KBM-7 (cell line): ENCODE measurements around the gene TMPRSS6.

ENCODE experiments used
- DNase-seq: peaks from one replicate; pipeline ENCODE4 v3.0.0-alpha.2; 2015
- in situ Hi-C: fragments of 300-500 bp; cut with MboI; formaldehyde crosslinking; loops from 2 replicates; pipeline ENCODE4 v1.14.3; 2020; ENCODE audit warnings: low sequenced_read_pairs, low pct_unique_long_range_greater_than_20kb, mixed read lengths

The TMPRSS6 gene

DNA sequence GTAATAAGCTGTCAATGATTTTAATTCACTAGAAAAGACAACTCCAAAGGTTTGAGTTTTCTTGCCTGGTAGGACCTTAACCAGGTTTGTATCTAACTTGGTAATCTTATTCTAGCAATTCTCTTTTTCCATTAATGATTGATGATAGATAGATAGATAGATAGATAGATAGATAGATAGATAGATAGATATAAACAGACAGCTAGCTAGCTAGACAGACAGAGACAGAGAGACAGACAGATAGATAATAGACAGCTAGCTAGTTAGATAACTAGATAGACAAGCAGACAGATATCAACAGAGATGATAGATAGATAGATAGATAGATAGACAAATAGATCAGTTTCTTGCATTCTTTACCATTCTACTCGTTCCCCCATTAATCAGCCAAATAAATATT is 15.3 kb downstream of the TMPRSS6 start:
- in situ Hi-C loops: no loop called here
- DNase-seq: no peak

DNA sequence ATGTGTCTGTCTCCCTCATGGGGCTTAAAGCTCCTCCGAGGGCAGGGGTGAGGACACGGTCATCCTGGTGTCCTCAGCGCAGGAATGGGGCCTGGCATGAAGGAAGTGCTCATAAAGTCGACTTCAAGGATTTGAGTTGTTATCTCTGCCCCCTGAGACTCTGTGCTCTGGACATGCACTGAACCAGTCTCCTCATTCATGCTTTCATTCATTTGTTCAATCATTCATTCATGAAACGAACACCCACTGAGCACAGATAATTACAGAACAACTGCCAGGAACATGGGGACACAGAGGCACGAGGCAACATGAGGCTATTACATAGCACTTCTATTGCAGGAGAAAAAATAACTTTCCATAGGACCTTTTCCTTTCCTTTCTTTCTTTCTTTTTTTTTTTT is 16.5 kb downstream of the TMPRSS6 start:
- DNase-seq: no peak
- in situ Hi-C loops: no loop called here

DNA sequence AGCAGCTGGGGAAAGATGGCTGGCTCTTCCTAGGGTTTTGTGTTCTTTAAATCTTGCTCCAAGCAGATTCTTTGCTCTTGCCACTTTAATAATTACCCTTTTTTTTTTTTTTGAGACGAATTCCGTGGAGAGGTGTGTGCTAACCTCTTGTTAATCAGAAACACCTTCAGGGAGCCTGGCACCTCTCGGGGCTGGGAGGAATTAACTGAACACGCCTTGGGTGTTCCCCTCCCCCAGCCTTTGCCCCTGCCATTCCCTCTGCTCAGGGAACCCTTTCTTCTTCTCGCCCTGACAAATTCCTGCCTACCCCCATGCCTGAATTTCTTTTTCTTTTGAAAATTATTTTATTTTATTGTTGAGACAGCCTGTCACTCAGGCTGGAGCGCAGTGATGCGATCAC is 17.5 kb downstream of the TMPRSS6 start:
- DNase-seq: no peak
- in situ Hi-C loops: no loop called here

DNA sequence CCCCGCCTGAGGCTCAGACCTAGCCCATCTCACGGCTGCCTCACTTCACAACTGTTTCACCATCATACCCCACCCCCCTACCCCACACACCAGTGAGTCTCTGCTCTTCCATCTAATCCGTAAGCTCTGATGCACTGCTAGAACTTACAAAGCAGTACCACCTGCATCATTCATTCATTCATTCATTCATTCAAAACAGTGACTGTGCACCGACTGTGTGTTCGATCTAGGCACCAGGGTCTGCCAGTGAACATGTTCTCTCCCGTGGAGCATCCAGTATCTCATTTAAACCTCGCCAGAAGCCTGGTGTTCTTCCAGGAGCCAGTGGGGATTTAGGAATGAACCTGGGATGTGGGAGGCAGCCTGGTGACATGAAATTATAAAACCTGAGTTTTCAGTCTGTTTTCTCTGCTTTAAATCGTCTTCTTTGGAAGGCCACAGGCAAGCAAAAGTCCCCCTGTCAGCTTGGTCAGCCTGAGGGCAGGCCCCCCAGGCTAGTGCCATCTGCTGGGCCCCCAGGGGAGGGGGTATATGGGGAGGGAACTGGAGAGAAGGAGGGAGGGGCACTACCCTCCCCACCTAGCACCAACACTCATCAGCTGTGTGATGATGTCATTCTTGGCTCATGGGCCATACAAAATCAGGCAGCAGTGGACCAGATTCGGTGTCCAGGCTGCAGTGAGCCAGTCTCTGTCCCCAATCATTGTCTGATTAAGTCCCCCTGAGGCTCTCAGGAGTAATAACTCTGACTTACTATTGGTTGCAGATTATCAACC is 18.4 kb downstream of the TMPRSS6 start:
- DNase-seq: no peak
- in situ Hi-C loops: no loop called here

DNA sequence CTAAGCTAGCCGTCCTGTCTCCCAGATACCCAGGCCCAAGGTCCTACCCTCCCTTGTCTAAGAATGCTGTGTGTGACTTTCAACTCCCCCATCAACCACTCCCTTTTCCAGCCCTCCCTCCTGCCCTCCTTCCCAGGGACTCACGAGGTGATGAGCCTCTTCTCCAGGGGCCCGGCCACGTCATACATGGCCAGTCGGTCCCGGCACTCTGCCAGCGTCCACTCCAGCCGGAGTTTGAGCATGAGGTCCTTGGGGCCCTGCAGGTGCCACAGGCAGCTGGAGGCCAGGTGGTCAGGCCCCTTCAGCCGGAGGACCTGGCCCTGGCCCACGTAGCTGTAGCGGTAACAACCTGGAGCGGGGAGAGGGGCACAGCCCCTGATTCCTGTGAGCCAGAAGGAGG is 20.1 kb downstream of the TMPRSS6 start:
- DNase-seq: no peak
- in situ Hi-C loops: no loop called here

DNA sequence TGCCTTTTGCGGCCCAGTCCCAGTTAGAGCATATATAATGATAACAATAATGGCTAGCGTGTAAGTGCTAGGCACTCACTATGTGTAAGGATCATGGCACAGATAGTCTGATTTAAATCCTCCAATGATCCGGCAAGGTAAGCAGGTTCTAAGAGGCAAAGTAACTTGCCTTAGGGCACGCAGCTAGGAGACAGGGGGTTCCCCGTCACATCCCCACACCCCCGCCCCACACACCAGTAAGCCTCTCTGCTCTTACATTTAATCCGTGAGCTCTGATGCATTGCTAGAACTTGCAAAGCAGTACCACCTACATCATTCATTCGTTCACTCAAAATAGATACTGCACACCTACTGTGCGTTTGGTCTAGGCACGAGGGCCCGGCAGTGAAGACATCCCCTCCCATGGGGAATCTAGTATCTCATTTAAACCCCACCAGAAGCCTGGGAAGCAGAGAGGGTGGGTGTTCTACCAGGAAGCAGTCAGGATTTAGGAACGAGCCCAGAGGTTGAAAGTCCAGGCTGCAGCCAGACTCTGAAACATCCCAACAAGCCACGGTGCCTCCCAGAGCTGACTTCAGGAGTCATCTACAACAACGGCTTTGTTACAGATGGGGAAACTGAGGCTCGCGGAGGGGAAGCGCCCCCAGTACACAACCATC is 20.6 kb downstream of the TMPRSS6 start:
- in situ Hi-C loops: no loop called here
- no peak for DNase-seq

DNA sequence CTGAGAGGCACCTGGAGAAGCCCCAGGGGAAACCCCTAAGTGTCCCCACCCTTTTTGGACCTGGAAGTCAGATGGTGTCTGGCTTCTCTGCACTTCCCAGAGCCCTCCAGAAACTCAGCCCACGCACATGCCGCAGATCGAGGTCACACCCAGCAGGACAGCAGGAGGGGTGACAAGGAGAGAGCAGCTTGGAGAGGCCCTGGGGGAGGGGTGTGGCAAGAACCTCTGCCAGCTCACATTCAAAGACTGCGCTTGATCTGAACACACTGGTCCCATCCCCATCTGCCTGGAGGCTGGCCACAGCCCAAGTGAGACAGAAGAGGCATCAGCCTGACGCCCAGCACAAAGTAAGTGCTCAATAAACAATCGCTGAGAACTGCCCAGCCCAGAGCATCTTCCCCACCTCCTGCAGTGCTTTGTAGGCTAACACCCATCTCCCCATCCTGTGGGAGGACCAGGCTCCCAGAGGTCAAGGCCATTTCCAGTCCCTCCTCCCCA is 21.4 kb downstream of the TMPRSS6 start:
- DNase-seq: no peak
- in situ Hi-C loops: no loop called here

DNA sequence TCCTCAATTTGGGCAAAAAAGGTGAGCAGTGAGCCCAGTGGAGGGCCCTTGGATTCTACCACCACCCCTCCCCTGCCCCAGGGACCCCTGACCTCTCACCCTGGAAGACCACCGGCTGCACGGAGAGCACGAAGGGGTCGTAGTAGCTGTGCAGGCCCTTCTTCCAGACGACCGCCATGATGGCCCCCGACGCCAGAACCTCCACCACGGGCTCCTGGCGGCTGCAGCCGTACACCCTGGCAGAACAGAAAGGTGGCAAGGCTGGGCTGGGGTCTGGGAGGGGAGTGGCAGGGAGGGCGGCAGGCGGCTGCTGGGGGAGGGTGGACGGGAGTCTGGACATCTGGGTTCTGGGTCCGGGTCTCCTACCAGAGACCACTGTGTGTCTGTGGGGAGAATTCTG is 23.3 kb downstream of the TMPRSS6 start:
- in situ Hi-C loops: no loop called here
- no peak for DNase-seq

DNA sequence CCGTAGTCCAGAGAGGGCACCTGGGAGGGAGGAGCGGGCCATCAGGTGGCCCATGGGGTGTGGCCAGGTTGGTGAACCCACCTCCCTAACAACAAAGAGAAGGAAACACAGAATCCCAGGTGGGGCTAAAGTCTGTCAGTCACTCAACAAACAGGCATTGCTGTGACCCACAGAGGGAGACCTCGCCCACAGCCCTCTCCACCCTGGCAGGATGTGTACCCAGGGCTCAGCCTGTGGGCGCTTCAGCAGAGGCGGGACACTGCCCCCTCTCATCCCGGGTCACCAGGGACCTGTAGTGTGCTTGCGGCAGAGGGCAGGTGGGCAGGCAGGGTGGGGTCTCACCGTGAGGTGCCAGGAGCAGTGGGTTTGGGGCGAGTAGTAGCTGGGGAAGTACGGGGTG is 25.1 kb downstream of the TMPRSS6 start:
- in situ Hi-C loops: no loop called here

DNA sequence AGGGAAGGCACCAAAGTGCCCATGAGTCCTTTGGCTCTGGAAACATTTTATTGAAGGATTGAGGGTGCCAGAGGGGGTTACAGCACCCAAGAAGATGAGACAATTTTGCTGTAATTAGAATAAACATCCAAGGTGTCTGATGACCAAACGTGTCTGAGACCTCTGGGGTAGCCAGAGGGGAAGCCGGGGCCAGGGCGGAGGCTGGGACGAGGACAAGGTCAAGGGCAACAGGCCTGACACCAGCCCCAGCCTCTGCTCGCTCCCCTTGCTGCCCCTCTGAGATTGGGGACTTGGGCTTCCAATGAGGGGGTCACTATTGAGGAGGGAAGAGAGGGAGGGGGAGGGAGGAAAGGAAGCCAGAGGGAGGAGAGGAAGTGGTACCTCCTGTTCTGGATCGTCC is 25.6 kb downstream of the TMPRSS6 start:
- no peak for DNase-seq
- in situ Hi-C loops: no loop called here

More for the DNA sequence above, 25.1 kb downstream of the TMPRSS6 start:
- DNase-seq: no peak

DNA sequence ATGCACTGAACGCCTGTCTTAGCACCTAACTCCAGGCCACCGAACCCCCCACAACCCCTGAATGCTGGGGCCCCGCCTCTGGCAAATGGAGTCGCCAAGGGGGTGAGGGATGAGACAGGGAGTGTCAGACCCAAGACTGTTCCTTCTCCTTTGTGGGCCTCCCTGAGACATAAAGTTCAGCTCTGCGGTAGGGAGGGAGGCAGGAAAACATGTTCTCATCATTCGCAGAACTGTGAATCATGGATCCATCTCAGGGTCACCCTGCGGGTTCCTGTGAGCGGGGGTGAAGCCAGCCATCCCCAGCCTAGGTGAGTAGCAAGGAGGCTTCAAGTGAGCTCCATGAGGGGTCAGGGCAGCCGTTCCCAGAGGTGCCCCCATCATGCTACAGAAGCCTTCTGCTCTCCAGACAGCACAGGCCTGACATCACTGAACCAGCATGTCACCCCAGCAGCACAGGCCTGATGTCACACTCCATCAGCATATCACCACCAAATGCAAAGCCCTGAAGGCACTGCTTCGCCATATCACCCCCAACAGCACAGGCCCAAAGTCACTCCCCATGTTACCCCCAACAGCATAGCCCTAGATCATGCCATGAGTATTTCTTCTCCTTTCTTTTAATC is 27.2 kb downstream of the TMPRSS6 start:
- in situ Hi-C loops: no loop called here
- DNase-seq: no peak

DNA sequence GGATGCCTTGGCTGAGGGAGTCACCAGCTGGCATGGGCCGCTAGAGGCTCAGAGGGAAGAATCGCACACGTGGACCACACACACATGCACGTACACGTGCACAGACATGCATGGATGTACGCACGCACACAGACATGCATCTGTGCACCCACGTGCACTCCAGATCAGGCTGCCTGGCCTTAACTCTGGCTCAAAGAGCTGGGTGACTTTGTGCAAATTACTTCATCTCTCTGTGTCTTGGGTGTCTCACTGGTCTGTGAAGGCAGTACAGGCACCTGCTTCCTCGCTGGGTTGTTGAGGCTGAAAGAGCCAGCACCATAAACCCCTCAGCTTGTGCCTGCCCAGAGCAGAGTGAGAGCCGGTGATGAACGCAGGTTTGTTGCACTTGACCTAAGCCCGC is 28.7 kb downstream of the TMPRSS6 start:
- in situ Hi-C loops: no loop called here
- DNase-seq: no peak

DNA sequence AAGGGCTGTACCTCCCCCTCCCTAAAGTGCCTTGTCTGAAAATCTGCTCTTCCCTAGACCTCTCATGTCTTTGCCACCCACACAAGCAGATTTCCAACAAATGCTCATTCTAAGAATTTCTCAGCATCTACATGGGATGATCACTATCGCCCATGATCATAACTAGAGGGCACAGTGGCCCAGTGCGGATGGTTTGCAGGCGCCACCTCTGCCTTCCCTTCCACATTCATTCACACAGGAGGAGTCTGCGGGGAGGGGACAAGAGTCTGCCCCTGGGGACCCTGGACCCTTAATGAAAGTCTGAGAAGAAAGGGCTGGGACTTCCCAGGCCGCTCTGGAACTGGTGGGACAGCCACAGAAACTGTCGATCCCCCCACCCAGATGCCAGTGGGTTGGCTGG is 29.1 kb downstream of the TMPRSS6 start:
- no peak for DNase-seq
- in situ Hi-C loops: no loop called here

DNA sequence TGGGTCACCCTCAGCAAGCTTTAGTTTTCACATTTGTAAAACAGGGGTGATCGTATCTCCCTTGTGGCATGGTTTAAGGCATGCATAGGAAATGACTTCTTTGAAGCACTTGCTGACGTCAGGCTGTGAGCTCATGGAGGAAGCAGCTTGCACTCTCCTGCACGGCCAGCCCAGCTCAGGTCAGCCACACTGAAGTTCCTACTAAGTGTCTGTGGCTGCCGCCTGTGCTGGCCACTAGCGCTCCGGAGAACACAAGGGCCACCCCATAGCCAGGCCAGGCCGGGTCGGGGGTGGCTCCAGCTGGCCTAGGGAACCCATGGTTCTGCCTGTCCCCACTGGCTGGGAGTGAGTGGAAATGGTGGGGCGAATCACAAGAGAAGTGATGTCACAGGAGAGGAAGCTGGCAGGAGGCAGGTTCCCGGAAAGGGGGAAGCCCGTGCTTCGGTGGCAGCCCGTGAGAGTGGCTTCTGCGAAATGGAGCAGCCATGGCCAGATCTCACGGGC is 29.8 kb downstream of the TMPRSS6 start:
- in situ Hi-C loops: no loop called here
- peak; percentile 34 for DNase-seq

DNA sequence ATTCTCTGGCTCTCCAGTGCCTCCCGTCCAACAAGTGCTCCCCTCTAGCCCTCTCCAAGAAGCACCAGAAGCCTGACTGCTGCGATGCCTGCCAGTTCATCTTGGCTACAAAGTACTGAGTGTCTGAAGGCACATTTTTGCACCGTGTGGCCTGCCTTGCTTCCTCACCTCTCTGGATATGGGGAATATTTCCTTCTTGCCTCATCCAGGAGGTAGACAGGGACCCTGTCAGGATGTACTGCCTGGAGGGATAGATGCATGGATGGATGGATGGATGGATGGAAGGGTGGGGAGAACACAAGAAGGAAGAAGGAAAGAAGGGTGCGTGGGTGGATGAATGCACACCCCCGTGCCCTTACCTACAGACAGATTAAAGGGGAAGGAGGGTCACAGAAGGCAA is 30.4 kb downstream of the TMPRSS6 start:
- no peak for DNase-seq
- in situ Hi-C loops: no loop called here

DNA sequence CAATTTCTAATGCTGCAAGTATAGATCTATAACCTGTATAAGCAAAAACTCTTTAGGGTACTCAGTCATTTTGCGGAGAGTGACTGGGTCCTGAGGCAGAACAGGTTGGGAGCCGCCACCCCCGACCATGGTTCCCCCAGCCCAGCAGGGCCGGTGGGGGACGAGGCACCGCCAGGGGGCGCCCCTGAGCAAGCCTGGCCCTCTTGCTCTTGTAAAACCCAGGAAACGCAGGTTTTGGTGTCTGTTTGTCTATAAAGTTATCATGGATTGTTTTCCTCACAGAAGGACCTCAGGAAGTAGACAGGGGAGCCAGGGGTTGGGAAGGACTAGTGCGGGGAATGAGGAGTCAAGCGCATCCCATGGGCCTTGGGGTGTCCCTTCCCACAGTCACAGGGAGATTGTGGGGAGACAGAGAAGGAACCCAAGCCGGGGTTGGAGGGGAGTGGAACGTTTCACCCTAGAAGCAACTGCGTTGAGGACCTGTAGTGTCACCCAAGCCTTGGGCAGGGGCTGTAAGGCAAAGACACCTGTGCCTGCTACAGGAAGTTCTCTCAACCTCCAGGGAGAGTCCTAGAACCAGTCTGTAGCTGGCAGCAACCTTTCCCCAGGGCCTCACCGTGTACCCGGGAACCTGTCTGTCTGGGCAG is 31.6 kb downstream of the TMPRSS6 start:
- peak; percentile 72 for DNase-seq
- in situ Hi-C loops: no loop called here

DNA sequence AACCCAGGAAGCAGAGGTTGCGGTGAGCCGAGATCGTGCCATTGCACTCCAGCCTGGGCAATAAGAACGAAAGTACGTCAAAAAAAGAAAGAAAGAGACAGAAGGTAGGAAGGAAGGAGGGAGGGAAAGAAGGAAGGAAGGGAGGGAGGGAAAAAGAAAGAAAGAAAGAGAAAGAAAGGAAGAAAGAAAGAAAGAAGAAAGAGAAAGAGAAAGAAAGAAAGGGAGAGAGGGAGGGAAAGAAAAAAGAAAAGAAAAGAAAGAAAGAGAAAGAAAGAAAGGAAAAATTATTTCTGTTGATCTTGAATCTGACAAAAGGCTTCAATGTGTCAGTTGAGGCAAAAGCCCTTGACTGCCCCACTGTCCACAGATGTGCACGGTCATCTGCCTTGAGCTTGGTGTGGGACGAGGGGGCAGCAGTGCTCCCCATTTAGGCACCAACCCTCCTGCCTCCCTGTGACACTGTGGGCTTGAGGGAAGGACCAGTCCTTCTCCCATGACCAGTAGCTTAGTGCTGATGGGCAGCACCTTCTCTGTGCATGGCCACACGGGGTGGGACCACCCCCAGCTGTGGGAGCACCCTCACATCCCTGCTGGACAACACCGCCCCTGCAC is 33.6 kb downstream of the TMPRSS6 start:
- in situ Hi-C loops: no loop called here
- no peak for DNase-seq

DNA sequence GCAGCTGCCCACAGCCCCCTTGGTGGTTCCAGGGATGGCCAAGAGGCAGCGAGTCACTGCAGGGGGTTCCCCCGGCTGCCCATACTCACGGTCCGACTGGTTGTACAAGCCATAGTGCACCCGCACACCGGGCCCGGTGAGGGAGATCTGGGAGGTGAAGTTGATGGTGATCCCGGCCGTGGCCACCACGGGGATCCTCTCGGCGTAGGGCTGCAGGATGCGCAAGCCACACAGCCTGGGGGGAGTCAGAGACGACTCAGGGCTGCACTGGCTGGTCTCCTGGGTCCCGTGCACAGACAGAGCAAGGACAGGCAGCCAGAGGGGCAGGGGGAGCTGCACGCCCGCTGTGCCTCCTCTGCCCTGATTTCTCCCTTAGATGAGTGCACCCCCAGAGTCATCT is 34.5 kb downstream of the TMPRSS6 start:
- in situ Hi-C loops: no loop called here
- DNase-seq: no peak

DNA sequence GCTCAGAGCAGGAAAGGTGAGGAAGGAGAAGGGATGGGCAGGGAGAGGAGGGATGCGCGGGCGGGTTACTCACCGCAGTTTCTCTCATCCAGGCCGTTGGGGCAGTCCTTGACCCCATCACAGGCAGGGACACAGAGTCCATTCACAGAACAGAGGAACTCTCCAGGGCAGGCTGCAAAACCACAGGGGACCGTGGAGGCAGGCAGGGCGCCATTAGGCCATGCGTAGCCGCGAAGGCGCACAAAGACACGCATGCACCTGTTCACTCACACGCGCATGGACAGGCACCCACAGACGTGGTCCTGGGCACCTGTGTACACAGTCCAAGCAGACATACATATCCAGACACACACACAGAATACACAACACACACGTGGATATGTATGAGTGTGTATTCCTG is 35.0 kb downstream of the TMPRSS6 start:
- in situ Hi-C loops: no loop called here
- no peak for DNase-seq
